ENCODE results near the gene FBXW7. TPM values are rescaled to one million over a fixed set of nuclear protein-coding genes. Genes with fewer than 3 reads are reported as not detected.

FBXW7 gene
- total RNA-seq, 4 donors from 2014 or later, result 11.6 to 125 (median 49.5) TPM

DNA sequence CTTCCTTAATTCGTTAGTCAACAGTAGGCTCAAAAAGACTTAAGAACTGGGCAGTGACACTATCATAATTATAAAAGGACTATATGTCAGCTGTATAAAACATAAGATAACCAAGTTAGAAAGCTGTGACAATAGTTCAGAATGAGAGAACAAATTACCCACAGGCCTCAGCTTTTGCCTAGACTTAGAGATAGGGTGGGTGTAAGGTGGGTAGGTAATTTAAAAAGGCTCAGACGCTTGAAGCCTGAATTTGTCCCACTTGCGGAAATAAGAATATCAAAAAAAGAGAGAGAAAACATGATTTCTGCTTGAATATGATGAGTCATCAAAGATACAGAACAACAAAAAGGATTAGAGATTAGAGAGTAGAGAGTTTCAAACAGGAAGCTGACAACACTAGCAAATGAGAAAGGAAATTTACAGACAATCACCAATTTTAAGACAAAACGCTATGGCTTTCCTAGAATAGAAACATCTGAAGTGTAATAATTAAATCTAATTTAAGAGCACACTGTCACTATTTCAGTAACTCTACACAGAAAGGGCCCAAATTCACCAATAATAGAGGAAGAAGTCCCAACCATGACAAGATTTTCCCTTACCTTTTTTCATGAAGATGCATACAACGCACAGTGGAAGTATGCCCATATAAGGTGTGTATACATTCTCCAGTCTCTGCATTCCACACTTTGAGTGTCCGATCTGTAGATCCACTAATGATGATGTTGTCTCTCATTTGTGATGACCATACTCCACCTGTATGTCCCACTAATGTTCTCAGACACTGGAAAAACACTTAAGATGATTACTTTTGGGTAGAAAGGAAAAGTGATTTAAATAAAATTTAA is 208.1 kb downstream of the FBXW7 start:
- no peak for TF ChIP-seq EP300 (IDR thresholded peaks at IDR 0.05; ENCODE audit: low read depth)
- TF ChIP-seq POLR2A (IDR thresholded peaks at IDR 0.05), result no peak
- TF ChIP-seq, protein P1, sequence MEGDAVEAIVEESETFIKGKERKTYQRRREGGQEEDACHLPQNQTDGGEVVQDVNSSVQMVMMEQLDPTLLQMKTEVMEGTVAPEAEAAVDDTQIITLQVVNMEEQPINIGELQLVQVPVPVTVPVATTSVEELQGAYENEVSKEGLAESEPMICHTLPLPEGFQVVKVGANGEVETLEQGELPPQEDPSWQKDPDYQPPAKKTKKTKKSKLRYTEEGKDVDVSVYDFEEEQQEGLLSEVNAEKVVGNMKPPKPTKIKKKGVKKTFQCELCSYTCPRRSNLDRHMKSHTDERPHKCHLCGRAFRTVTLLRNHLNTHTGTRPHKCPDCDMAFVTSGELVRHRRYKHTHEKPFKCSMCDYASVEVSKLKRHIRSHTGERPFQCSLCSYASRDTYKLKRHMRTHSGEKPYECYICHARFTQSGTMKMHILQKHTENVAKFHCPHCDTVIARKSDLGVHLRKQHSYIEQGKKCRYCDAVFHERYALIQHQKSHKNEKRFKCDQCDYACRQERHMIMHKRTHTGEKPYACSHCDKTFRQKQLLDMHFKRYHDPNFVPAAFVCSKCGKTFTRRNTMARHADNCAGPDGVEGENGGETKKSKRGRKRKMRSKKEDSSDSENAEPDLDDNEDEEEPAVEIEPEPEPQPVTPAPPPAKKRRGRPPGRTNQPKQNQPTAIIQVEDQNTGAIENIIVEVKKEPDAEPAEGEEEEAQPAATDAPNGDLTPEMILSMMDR (IDR thresholded peaks at IDR 0.05), result no peak
- TF ChIP-seq POLR2AphosphoS5 (IDR thresholded peaks at IDR 0.05), result no peak
- WGBS, 2 donors (ENCODE audit: low coverage in 1 of 2), result 89 to 92% methylated on average over 6 of the region's 6 CpGs
- H3K4me3 ChIP-seq, result no peak overlapping the region
- H3K9me3 ChIP-seq, result no peaks in the 10 kb centered on the region
- H3K27ac ChIP-seq, result no peak overlapping the region
- peaks cover 0 to 43% (median 10%) of the 10 kb centered on the region in 4 donors for H3K36me3 ChIP-seq
- no peaks in the 10 kb centered on the region for H3K4me1 ChIP-seq
- no peaks in the 10 kb centered on the region for H3K27me3 ChIP-seq
- intact Hi-C loops (cut with DNase I; ENCODE audit: low total_unique reads), result no loop called here
- no peak for DNase-seq
- in situ Hi-C loops (cut with MboI; ENCODE audit: low pct_ligation_motif_present in 1 of 4, low pct_unique_long_range_greater_than_20kb in 1 of 4, low sequenced_read_pairs in 3 of 4), result no loop called here

DNA sequence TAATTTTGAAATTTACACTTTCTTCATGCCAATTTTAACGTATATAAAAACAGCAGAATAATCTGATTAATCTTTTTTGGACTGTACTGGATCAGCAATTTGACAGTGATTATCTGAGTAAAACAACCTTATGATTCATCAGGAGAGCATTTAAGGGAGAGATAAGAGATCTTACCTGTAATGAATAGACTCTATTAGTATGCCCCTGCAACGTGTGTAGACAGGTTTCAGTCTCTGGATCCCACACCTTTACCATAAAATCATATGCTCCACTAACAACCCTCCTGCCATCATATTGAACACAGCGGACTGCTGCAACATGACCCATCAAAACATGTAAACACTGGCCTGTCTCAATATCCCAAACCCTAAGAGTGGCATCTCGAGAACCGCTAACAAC is 210.1 kb downstream of the FBXW7 start:
- intact Hi-C loops (cut with DNase I; ENCODE audit: low total_unique reads), result no loop called here
- 88 to 98% methylated on average over 5 of the region's 5 CpGs for WGBS, 2 donors (ENCODE audit: low coverage in 1 of 2)
- no peaks in the 10 kb centered on the region for H3K4me1 ChIP-seq

DNA sequence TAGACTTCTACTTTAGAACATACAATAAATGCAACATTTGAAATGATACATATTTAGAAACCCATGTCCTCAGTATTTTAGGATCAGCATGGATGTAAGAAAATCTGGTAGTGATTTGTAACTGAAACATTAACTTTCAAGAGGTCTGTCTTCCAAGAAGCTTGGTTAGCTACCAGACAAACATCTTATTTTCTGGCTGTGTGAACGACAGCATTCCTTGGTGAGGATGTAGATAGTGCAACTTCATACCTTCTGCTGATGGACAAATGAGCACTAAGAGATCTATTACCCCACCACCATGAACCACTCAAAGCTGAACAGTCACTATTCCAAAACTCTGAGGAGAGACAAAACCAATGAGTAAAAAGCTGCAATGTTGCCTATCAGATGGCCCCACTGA is 212.7 kb downstream of the FBXW7 start:
- Histone ChIP-seq H3K36me3 (peaks cover 0 to 28% (median 2%) of the 10 kb centered on the region in 4 donors), H3K4me3 (no peak overlapping the region), H3K4me1 (no peaks in the 10 kb centered on the region), H3K27me3 (no peaks in the 10 kb centered on the region), H3K27ac (no peak overlapping the region), H3K9me3 (no peaks in the 10 kb centered on the region)
- no peak for DNase-seq
- in situ Hi-C loops (cut with MboI; ENCODE audit: low pct_ligation_motif_present in 1 of 4, low pct_unique_long_range_greater_than_20kb in 1 of 4, low sequenced_read_pairs in 3 of 4), result no loop called here
- intact Hi-C loops (cut with DNase I; ENCODE audit: low total_unique reads), result loop anchor here (5.0 kb wide), 1 partner anchor 134 kb away; no protein-coding TSS in a partner anchor
- TF ChIP-seq POLR2AphosphoS5 (IDR thresholded peaks at IDR 0.05), result no peak
- TF ChIP-seq EP300 (IDR thresholded peaks at IDR 0.05; ENCODE audit: low read depth), result no peak
- no peak for TF ChIP-seq POLR2A (IDR thresholded peaks at IDR 0.05)
- TF ChIP-seq, protein P1 (IDR thresholded peaks at IDR 0.05), result no peak
- WGBS, 2 donors (ENCODE audit: low coverage in 1 of 2), result 57 to 82% methylated on average over 1 of the region's 1 CpG

More for the DNA sequence above, 210.1 kb downstream of the FBXW7 start:
- no peak for DNase-seq
- TF ChIP-seq POLR2A (IDR thresholded peaks at IDR 0.05), result no peak
- TF ChIP-seq, protein P1 (IDR thresholded peaks at IDR 0.05), result no peak
- TF ChIP-seq EP300 (IDR thresholded peaks at IDR 0.05; ENCODE audit: low read depth), result no peak
- TF ChIP-seq POLR2AphosphoS5 (IDR thresholded peaks at IDR 0.05), result no peak
- Histone ChIP-seq H3K36me3 (peaks cover 0 to 36% (median 7%) of the 10 kb centered on the region in 4 donors), H3K27me3 (no peaks in the 10 kb centered on the region), H3K4me3 (no peak overlapping the region), H3K9me3 (no peaks in the 10 kb centered on the region), H3K27ac (no peak overlapping the region)
- in situ Hi-C loops (cut with MboI; ENCODE audit: low pct_ligation_motif_present in 1 of 4, low pct_unique_long_range_greater_than_20kb in 1 of 4, low sequenced_read_pairs in 3 of 4), result no loop called here

DNA sequence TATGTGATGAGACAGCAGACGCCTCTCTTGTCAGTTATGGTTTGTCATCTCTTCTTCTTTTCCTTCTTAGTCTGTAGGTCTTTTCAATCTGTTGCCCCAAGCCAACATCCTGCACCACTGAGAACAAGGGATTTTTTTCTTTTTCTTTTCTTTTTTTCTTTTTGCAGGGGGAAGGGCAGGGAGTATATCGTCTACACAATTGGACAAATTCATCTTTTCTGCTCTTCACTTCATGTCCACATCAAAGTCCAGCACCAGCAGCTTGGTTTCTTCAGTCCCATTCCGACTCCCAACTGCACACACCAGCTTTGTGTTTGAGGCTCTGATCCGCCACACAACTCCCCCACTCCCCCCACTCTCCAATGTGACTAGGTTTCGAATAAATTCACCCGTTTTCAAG is 213.2 kb downstream of the FBXW7 start:
- H3K27ac ChIP-seq, result no peak overlapping the region
- no peak overlapping the region for H3K4me3 ChIP-seq
- WGBS, 2 donors (ENCODE audit: low coverage in 1 of 2), result 93 to 100% methylated on average over 2 to 6 of the region's 6 CpGs
- intact Hi-C loops (cut with DNase I; ENCODE audit: low total_unique reads), result loop anchor here (5.0 kb wide), 1 partner anchor 135 kb away; no protein-coding TSS in a partner anchor
- no peaks in the 10 kb centered on the region for H3K27me3 ChIP-seq
- DNase-seq, result no peak
- H3K36me3 ChIP-seq, result peaks cover 0 to 22% (median 0%) of the 10 kb centered on the region in 4 donors
- no peaks in the 10 kb centered on the region for H3K9me3 ChIP-seq
- in situ Hi-C loops (cut with MboI; ENCODE audit: low pct_ligation_motif_present in 1 of 4, low pct_unique_long_range_greater_than_20kb in 1 of 4, low sequenced_read_pairs in 3 of 4), result no loop called here
- TF ChIP-seq POLR2A (IDR thresholded peaks at IDR 0.05), result no peak
- no peak for TF ChIP-seq EP300 (IDR thresholded peaks at IDR 0.05; ENCODE audit: low read depth)
- TF ChIP-seq, protein P1 (IDR thresholded peaks at IDR 0.05), result no peak
- no peak for TF ChIP-seq POLR2AphosphoS5 (IDR thresholded peaks at IDR 0.05)
- no peaks in the 10 kb centered on the region for H3K4me1 ChIP-seq

Data from transverse colon (tissue), 4 donors.